Sigmoid colon (tissue), 7 donors: ENCODE measurements around the gene AHNAK2. TPM values are rescaled to one million over a fixed set of nuclear protein-coding genes. Genes with fewer than 3 reads are reported as not detected.
A peak's percentile ranks its signal among the peaks of the same experiment; 100 is the strongest.
"Not testable (repeated sequence)": the region's sequence is repeated elsewhere in the genome, so short reads cannot be mapped to it uniquely, and the experiment has no call there.

Experiments used
- DNase-seq: peaks from one replicate; pipeline ENCODE4 v3.0.0-alpha.2; 2019
- H3K27ac ChIP-seq, 4 donors: fragments of 200-600 bp; sonication (generic); one replicate each; pipeline ENCODE4 v1.5.1; 2016 to 2019; ENCODE audit warnings: mild to moderate bottlenecking in 1 of 4
- H3K27me3 ChIP-seq, 3 donors: fragments of 200-600 bp; sonication (generic); one replicate each; pipeline ENCODE4 v1.5.1; 2019; ENCODE audit warnings: mild to moderate bottlenecking in 1 of 3
- H3K36me3 ChIP-seq, 4 donors: fragments of 200-600 bp; sonication (generic); one replicate each; pipeline ENCODE4 v1.5.1; 2016 to 2019
- H3K4me1 ChIP-seq, 4 donors: fragments of 200-600 bp; sonication (generic); one replicate each; pipeline ENCODE4 v1.5.1; 2017 to 2019
- H3K4me3 ChIP-seq, 4 donors: fragments of 200-600 bp; sonication (generic); one replicate each; pipeline ENCODE4 v1.5.1; 2017 to 2019; ENCODE audit warnings: mild to moderate bottlenecking in 2 of 4, moderate library complexity in 1 of 4
- H3K9me3 ChIP-seq, 4 donors: fragments of 200-600 bp in 3 of 4; sonication (generic) in 3 of 4; one replicate each; pipeline versions ENCODE4 v1.5.1 to v1.6.1; 2013 to 2019
- EP300 ChIP-seq, 4 donors: sonication (generic); formaldehyde crosslinking; IDR thresholded peaks; one replicate each; pipeline ENCODE4 v1.6.1; 2017; ENCODE audit warnings: antibody characterized with exemption in 4 of 4
- POLR2A ChIP-seq, 2 donors: fragments of 450-650 bp; IDR thresholded peaks; one replicate each; pipeline ENCODE4 v1.6.1; 2016; ENCODE audit warnings: antibody characterized with exemption in 2 of 2, mild to moderate bottlenecking in 2 of 2, moderate library complexity in 2 of 2
- POLR2AphosphoS5 ChIP-seq, 4 donors: sonication (generic); formaldehyde crosslinking; IDR thresholded peaks; one replicate each; pipeline ENCODE4 v1.6.1; 2017; ENCODE audit warnings: antibody characterized with exemption in 4 of 4
- WGBS, 2 donors: extraction: QIAGEN DNeasy Blood & Tissue Kit; methylation state at CpG; one replicate each; pipeline ENCODE4 v1.1.7; 2013; 5-methylcytosine and 5-hydroxymethylcytosine counted together
- intact Hi-C: fragments of 100-400 bp; cut with DNase I; formaldehyde crosslinking; loops from one replicate; pipeline ENCODE4 v1.15.1; 2023
- polyA plus RNA-seq, 3 donors: library from polyadenylated mRNA; stranded (reverse); fragments of 200-250 nt; gene quantifications; one replicate each; pipeline ENCODE4 v1.2.3, GENCODE V29; 2013
- total RNA-seq, 4 donors: library from RNA; depleted of rRNA; stranded (reverse); fragments of >200 nt; gene quantifications; one replicate each; pipeline ENCODE4 v1.1.0, GENCODE V29; 2016
- TF ChIP-seq, protein P1 (sequence below), 4 experiments: fragments of 450-650 bp in 3 of 4; fragments of 200-600 bp in 1 of 4; IDR thresholded peaks; one replicate each; pipeline ENCODE4 v1.5.1; 2016 to 2019; ENCODE audit warnings: antibody characterized with exemption in 4 of 4, mild to moderate bottlenecking in 3 of 4, moderate library complexity in 2 of 4
- donor health status: healthy with polysubstance abuse.
- donor health status: Bipolar disorder and iron deficiency.
- donor health status: healthy.

Gene AHNAK2
- total RNA-seq: 100 to 1,000 TPM in 3 of 4 donors, 10 to 100 TPM in 1; 81.9 to 218 (median 129) TPM
- polyA plus RNA-seq: 10 to 100 TPM in 1 of 3 donors, 1 to 10 TPM in 1, under 1 TPM in 1; 0.23 to 12.4 (median 2.4) TPM

DNA sequence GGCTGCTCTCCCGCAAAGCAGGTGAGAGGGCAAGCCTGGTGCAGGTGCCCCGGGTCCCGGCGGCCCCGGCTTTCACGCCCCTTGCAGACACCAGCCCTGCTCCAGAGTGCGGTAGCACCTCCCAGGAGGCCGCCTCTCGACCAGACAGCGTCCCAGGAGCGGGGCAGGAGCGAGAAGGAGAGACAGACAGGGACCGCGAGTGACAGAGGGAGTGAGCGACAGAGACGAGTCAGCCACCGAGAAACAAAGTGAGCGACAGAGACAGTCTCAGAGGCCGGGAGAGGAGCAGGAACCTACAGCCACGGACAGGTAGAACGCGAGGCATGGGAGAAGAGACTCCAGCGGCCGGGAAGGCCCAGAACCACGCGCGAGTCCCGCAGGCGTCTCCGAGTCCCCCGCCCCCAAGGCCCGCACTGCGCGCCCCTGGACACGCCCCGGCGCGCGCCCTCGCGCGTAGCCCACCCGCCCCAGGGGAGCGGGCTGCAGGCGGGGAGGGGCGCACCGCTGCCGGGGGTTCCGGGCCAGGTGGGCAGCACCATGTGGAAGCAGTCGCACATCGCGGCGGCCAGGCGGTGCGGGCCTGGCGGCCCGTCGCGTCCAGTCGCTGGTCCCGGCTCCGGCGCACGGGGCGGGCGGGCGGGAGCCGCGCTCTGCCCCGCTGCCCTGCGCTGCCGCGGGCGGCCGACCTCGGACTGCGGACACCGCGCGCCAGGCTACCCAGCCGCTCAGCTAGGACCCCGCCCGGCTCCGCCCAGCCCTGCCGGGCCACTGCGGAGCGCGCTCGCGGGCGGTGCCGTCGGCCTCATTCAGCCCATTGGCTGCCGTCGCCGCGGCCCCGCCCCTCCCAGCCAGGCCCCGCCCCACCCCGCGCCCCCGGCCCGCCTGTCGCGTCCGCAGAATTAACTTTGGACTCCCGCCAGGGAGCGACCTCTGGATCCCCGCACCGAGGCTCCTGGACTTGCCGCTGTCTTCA is at the start of gene AHNAK2:
TSS of gene AHNAK2 (minus strand) at position 694 of the 973 bp plus-strand sequence. CDS start at position 557, 137 bp downstream.
- peaks cover 0 to 76% (median 71%) of the 10 kb centered on the region in 4 donors for H3K4me1 ChIP-seq
- peak; percentile 86 for DNase-seq
- 1 to 3% methylated on average over 111 of the region's 111 CpGs for WGBS, 2 donors
- no peaks in the 10 kb centered on the region for H3K27me3 ChIP-seq
- intact Hi-C loops: loop anchor here (2.0 to 5.0 kb wide), 2 partner anchors 43 to 114 kb away; partner anchors contain the start of gene CDCA4
- H3K36me3 ChIP-seq: no peaks in the 10 kb centered on the region
- TF ChIP-seq EP300 (IDR thresholded peaks at IDR 0.05): no peak
- TF ChIP-seq, protein P1, sequence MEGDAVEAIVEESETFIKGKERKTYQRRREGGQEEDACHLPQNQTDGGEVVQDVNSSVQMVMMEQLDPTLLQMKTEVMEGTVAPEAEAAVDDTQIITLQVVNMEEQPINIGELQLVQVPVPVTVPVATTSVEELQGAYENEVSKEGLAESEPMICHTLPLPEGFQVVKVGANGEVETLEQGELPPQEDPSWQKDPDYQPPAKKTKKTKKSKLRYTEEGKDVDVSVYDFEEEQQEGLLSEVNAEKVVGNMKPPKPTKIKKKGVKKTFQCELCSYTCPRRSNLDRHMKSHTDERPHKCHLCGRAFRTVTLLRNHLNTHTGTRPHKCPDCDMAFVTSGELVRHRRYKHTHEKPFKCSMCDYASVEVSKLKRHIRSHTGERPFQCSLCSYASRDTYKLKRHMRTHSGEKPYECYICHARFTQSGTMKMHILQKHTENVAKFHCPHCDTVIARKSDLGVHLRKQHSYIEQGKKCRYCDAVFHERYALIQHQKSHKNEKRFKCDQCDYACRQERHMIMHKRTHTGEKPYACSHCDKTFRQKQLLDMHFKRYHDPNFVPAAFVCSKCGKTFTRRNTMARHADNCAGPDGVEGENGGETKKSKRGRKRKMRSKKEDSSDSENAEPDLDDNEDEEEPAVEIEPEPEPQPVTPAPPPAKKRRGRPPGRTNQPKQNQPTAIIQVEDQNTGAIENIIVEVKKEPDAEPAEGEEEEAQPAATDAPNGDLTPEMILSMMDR (IDR thresholded peaks at IDR 0.05): no peak
- TF ChIP-seq POLR2A (IDR thresholded peaks at IDR 0.05): no peak
- TF ChIP-seq POLR2AphosphoS5 (IDR thresholded peaks at IDR 0.05): peak in 2 of 4 donors; percentile 33 to 53
- H3K4me3 ChIP-seq: peak within 1 kb of the TSS; percentile 12 to 67 (median 54)
- H3K9me3 ChIP-seq: no peaks in the 10 kb centered on the region
- peak within 1 kb of the TSS; percentile 67 to 96 (median 92) for H3K27ac ChIP-seq

DNA sequence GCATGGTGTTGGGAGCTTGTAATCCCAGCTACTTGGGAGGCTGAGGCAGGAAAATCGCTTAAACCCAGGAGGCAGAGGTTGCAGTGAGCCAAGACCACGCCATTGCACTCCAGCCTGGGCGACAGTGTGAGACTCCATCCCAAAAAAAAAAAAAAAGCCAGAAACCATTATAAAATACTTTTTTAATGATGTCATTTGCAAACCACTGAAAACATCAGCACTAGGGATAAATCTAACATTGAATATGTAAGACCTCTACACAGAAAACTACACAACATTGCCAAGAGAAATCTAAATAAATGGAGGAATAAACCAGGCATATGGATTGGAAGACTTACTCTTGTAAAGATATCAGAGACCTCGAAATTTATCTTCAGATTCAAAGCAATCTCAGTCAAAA is 49.5 kb upstream of the AHNAK2 start:
- H3K36me3 ChIP-seq, H3K9me3 ChIP-seq, intact Hi-C loops, H3K4me3 ChIP-seq, H3K27me3 ChIP-seq, DNase-seq: not testable (repeated sequence)
- peak overlapping the region in 2 of 4 donors; percentile 44 to 74 for H3K27ac ChIP-seq
- H3K4me1 ChIP-seq: peaks cover 0 to 23% (median 2%) of the 10 kb centered on the region in 4 donors
- 79 to 83% methylated on average over 4 of the region's 4 CpGs for WGBS, 2 donors

DNA sequence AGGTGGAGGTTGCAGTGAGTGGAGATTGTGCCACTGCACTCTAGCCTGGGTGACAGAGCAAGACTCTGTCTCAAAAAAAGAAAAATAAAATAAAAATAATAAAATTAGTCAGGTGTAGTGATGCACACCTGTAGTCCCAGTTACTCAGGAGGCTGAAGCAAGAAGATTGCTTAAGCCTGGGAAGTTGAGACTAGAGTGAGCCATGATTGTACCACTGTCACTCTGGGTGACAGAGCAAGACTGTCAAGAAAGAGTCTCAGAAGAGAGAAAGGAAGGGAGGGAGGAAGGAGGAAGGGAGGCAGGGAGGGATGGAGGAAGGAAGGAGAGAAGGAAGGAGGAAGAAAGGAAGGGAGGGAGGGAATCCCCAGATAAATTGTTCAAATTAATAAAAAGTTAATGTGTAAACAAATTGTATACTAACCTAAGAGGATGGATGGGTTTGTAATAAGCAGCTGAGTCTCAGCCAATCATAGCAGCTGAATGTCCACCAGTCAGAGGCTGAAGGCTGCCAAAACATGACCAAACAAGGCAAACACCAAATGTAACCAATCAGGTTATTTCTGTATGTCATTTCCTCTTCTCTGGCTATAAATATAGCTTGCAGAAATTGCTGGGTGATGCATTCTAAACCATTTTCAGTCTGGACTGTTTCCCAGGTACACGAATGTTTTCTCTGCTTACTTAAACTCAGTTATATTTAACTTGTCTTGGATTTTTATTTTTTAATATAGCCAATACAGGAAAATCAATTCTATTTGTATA is 48.8 kb upstream of the AHNAK2 start:
- Histone ChIP-seq H3K27me3 (no peaks in the 10 kb centered on the region), H3K9me3 (no peaks in the 10 kb centered on the region), H3K4me3 (no peak overlapping the region), H3K36me3 (no peaks in the 10 kb centered on the region), H3K4me1 (peaks cover 0 to 27% (median 6%) of the 10 kb centered on the region in 4 donors), H3K27ac (peak overlapping the region in 2 of 4 donors; percentile 44 to 74)
- TF ChIP-seq, protein P1 (IDR thresholded peaks at IDR 0.05): no peak
- TF ChIP-seq EP300 (IDR thresholded peaks at IDR 0.05) (no peak), POLR2AphosphoS5 (IDR thresholded peaks at IDR 0.05) (no peak), POLR2A (IDR thresholded peaks at IDR 0.05) (no peak)
- intact Hi-C loops: no loop called here
- WGBS, 2 donors: 32 to 45% methylated on average over 1 of the region's 1 CpG
- DNase-seq: no peak

DNA sequence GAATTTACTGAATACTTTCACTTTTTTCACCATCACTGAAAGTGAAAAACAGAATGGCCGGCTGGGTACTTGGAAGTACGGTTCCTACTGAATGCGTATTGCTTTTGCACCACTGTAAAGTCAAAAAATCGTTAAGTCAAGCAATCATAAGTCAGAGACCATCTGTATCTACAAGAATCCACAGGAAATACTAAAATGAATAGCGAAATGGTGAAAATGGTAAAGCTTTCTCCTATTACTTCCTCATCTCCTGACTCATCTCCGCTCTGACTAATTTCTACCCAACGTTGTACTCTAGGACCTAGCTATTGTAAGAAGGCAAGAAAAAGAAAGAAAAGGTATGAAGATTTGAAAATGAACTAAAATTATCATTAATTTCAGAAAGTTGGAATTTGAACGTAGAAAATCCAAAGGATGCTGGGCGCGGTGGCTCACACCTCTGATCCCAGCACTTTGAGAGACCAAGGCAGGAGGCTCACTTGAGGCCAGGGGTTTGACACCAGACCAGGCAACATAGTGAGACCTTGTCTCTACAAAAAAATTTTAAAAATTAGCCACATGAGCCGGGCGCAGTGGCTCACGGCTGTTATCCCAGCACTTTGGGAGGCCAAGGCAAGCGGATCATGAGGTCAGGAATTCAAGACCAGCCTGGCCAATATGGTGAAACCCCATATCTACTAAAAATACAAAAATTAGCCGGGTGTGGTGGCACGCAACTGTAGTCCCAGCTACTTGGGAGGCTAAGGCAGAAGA is 48.0 kb upstream of the AHNAK2 start:
- no peak overlapping the region for H3K4me3 ChIP-seq
- intact Hi-C loops: no loop called here
- H3K27me3 ChIP-seq: no peaks in the 10 kb centered on the region
- H3K27ac ChIP-seq: no peak overlapping the region
- H3K9me3 ChIP-seq: no peaks in the 10 kb centered on the region
- peaks cover 0 to 31% (median 11%) of the 10 kb centered on the region in 4 donors for H3K4me1 ChIP-seq
- no peak for TF ChIP-seq POLR2AphosphoS5 (IDR thresholded peaks at IDR 0.05)
- TF ChIP-seq EP300 (IDR thresholded peaks at IDR 0.05): no peak
- TF ChIP-seq, protein P1 (IDR thresholded peaks at IDR 0.05): no peak
- no peak for TF ChIP-seq POLR2A (IDR thresholded peaks at IDR 0.05)
- no peak for DNase-seq
- 87 to 91% methylated on average over 16 of the region's 16 CpGs for WGBS, 2 donors
- H3K36me3 ChIP-seq: no peaks in the 10 kb centered on the region
